ENCODE measurements around the gene SHMT2. TPM values are rescaled to one million over a fixed set of nuclear protein-coding genes. Genes with fewer than 3 reads are reported as not detected.
A peak's percentile ranks its signal among the peaks of the same experiment; 100 is the strongest.

Gene SHMT2
- total and polyA plus RNA-seq, 2 of the 13 experiments (the other 11 are each of a cell fraction or from before 2014, with no cell fraction given): 181 to 393 TPM

- TF ChIP-seq ZNF687 (CRISPR knock-in tag; IDR thresholded peaks at IDR 0.05) (peak; percentile 49; the same call in 1 of the 2 replicates), ZNF318 (CRISPR knock-in tag; IDR thresholded peaks at IDR 0.05) (no peak), MXD3 (CRISPR knock-in tag; IDR thresholded peaks at IDR 0.05) (0 out of 2 replicates have a peak, but pooled peaks have one; percentile 43)
Measured at GRCh38 chr12:57224973-57225679, 4.4 kb upstream of the SHMT2 start (continued).

All from HepG2 (cell line).